GM12878 (cell line): ENCODE results near the gene CLIC6.

ENCODE experiments used
- NRF1 ChIP-seq: conservative IDR thresholded peaks from 2 replicates; pipeline ENCODE4 v1.6.1; 2011; ENCODE audit warnings: mild to moderate bottlenecking, low read depth, low read length, improper control_type of control experiment
- POLR2A ChIP-seq: IDR thresholded peaks from 2 replicates; pipeline ENCODE4 v1.6.1; 2011; ENCODE audit warnings: low read depth, mild to moderate bottlenecking, low read length
- POLR2AphosphoS5 ChIP-seq: IDR thresholded peaks from 2 replicates; pipeline ENCODE4 v1.6.1; 2011; ENCODE audit warnings: mild to moderate bottlenecking, low read length, inconsistent platforms
- SIN3A ChIP-seq: IDR thresholded peaks from 2 replicates; pipeline ENCODE4 v1.6.1; 2012; ENCODE audit warnings: low read depth, low read length, improper control_type of control experiment
- ZNF24 ChIP-seq: fragments of 450-650 bp; IDR thresholded peaks from 2 replicates; pipeline ENCODE4 v1.6.1; 2017; ENCODE audit warnings: antibody characterized with exemption, mild to moderate bottlenecking
- TF ChIP-seq, protein P1 (sequence below), 3 experiments: IDR thresholded peaks in 2 of 3; conservative IDR thresholded peaks in 1 of 3; 2 replicates each; pipeline ENCODE4 v1.5.1; 2011; ENCODE audit warnings: low read depth in 3 of 3, low read length in 3 of 3, mild to moderate bottlenecking in 3 of 3, control low read depth in 2 of 3, moderate library complexity in 2 of 3, inconsistent platforms in 1 of 3, mixed read lengths in 1 of 3; ENCODE audit not compliant: control insufficient read depth in 2 of 3, insufficient read depth in 1 of 3; ENCODE audit errors: extremely low read depth in 1 of 3

- no peak for TF ChIP-seq POLR2AphosphoS5
- no peak for TF ChIP-seq POLR2A
- no peak for TF ChIP-seq ZNF24
- no peak for TF ChIP-seq NRF1
- no peak for TF ChIP-seq SIN3A
- TF ChIP-seq, protein P1, sequence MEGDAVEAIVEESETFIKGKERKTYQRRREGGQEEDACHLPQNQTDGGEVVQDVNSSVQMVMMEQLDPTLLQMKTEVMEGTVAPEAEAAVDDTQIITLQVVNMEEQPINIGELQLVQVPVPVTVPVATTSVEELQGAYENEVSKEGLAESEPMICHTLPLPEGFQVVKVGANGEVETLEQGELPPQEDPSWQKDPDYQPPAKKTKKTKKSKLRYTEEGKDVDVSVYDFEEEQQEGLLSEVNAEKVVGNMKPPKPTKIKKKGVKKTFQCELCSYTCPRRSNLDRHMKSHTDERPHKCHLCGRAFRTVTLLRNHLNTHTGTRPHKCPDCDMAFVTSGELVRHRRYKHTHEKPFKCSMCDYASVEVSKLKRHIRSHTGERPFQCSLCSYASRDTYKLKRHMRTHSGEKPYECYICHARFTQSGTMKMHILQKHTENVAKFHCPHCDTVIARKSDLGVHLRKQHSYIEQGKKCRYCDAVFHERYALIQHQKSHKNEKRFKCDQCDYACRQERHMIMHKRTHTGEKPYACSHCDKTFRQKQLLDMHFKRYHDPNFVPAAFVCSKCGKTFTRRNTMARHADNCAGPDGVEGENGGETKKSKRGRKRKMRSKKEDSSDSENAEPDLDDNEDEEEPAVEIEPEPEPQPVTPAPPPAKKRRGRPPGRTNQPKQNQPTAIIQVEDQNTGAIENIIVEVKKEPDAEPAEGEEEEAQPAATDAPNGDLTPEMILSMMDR (IDR thresholded peaks at IDR 0.05 in 2 of 3, conservative IDR thresholded peaks at IDR 0.05 in 1 of 3; ENCODE audit: control insufficient read depth in 2 of 3, extremely low read depth in 1 of 3, insufficient read depth in 1 of 3, low read depth in 3 of 3, low read length in 3 of 3), result no peak
These were observed 29.5 kb upstream of the CLIC6 start for GRCh38 chr21:34639250-34639649.
